Fibroblast of lung (primary cell): ENCODE data around the gene CISD3. TPM values are rescaled to one million over a fixed set of nuclear protein-coding genes. Genes with fewer than 3 reads are reported as not detected.

Experiments
- polyA plus RNA-seq, 2 donors: library from polyadenylated mRNA; depleted of rRNA in 1 of 2; stranded (reverse) in 1 of 2; unstranded in 1 of 2; fragments of >200 nt; gene quantifications; 2 replicates each; pipeline ENCODE4 v1.2.1, GENCODE V29; 2011 to 2012; ENCODE audit warnings: missing spikeins in 1 of 2
- total RNA-seq: library from RNA; depleted of rRNA; stranded (reverse); fragments of >200 nt; gene quantifications from 2 replicates; pipeline ENCODE4 v1.2.1, GENCODE V29; 2014

Gene CISD3
- total and polyA plus RNA-seq, 2 donors (not counting 1 experiment from before 2014, with no cell fraction given), result 4.0 to 5.7 TPM

Other genes with a start within 250 kb of the CISD3 start
- gene SRCIN1, start 124.4 kb upstream of the CISD3 start, total RNA-seq, result under 0.01 TPM in 1 of 2 replicates, not detected in the other
- gene SRCIN1, start 124.4 kb upstream of the CISD3 start, polyA plus RNA-seq, result not detected in 2 replicates
- gene EPOP, start 55.4 kb upstream of the CISD3 start, total RNA-seq, result 0.26 and 0.33 TPM in 2 replicates
- gene EPOP, start 55.4 kb upstream of the CISD3 start, polyA plus RNA-seq, result 0.14 and 0.24 TPM in 2 replicates
- gene MLLT6, start 25.1 kb upstream of the CISD3 start, total RNA-seq, result 17.7 and 20.0 TPM in 2 replicates
- 14.3 and 15.4 TPM in 2 replicates for gene MLLT6, start 25.1 kb upstream of the CISD3 start, polyA plus RNA-seq
- 2.3 and 4.0 TPM in 2 replicates for gene PCGF2, start 18.0 kb downstream of the CISD3 start, total RNA-seq
- 8.0 and 10.5 TPM in 2 replicates for gene PCGF2, start 18.0 kb downstream of the CISD3 start, polyA plus RNA-seq
- gene PSMB3, start 22.4 kb downstream of the CISD3 start, total RNA-seq, result 215 and 299 TPM in 2 replicates
- 210 and 334 TPM in 2 replicates for gene PSMB3, start 22.4 kb downstream of the CISD3 start, polyA plus RNA-seq
- gene PIP4K2B, start 69.2 kb downstream of the CISD3 start, total RNA-seq, result 38.5 and 43.8 TPM in 2 replicates
- gene PIP4K2B, start 69.2 kb downstream of the CISD3 start, polyA plus RNA-seq, result 30.6 and 33.5 TPM in 2 replicates
- gene CWC25, start 95.0 kb downstream of the CISD3 start, total RNA-seq, result 9.8 and 10.9 TPM in 2 replicates
- gene CWC25, start 95.0 kb downstream of the CISD3 start, polyA plus RNA-seq, result 14.4 and 15.6 TPM in 2 replicates
- 1,552 and 2,520 TPM in 2 replicates for gene RPL23, start 123.4 kb downstream of the CISD3 start, total RNA-seq
- gene RPL23, start 123.4 kb downstream of the CISD3 start, polyA plus RNA-seq, result 2,492 and 2,693 TPM in 2 replicates
- 58.8 and 79.8 TPM in 2 replicates for gene LASP1, start 139.7 kb downstream of the CISD3 start, total RNA-seq
- 159 and 208 TPM in 2 replicates for gene LASP1, start 139.7 kb downstream of the CISD3 start, polyA plus RNA-seq
- gene FBXO47, start 237.1 kb downstream of the CISD3 start, total RNA-seq, result under 0.01 and 0.17 TPM in 2 replicates
- 0.05 TPM in 1 of 2 replicates, not detected in the other for gene FBXO47, start 237.1 kb downstream of the CISD3 start, polyA plus RNA-seq